CMK (cell line): ENCODE measurements around the gene FCRLA.

ENCODE experiments used
- DNase-seq: peaks from one replicate; pipeline ENCODE4 v3.0.0-alpha.2; 2010; ENCODE audit warnings: low read depth

Gene FCRLA

DNA sequence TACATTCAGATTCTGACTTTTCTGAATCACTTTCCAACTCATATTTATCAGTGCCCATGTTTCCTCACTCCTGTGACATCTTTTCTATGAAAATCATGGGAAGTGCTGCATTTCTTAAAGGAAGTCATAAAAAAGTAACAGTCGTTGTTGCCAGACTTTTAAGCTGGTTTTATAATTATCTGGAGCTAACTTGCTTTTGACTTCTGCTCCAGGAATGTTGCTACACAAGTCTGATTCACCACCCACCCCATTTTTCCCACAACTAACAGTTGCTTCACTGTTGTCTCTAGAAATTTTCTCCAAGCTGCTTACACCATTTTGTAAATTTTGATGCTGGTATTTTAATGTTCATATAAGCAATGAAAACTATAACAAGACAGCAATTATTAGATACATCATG lies 26.5 kb downstream of the FCRLA start:
- DNase-seq, result no peak

GRCh38 chr1:161735837-161736236 lies 28.8 kb downstream of the FCRLA start:
- no peak for DNase-seq

DNA sequence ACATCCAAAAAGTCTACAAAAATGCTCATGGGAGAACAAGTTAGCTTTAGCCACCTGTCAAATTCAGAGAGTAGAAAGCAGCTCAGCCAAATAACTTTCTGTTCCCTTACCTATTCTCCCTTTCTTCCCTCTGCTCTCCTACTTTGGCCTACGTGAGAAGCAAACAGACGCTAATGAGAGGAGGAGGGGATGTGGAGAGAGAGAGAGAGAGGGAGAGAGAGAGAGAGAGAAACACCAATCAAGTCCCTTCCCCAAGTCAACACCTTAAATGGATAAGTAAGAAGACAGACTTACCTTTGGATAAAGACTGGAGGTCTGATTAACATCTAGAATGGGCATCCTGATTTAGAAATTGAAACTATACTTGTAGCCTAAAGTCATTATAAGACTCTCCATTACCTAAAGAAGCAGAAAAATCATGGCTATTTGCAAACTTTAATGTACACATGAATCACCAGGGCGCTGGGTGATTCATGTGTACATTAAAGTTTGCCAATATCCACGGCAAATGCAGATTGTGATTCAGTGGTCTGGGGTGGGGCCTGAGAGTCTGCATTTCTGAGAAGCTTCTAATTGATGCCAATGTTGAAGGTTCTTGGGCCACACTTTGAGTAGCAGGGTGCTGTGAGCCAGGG lies 29.4 kb downstream of the FCRLA start:
- no peak for DNase-seq

GRCh38 chr1:161737625-161738024 lies 30.6 kb downstream of the FCRLA start:
- DNase-seq, result no peak

DNA sequence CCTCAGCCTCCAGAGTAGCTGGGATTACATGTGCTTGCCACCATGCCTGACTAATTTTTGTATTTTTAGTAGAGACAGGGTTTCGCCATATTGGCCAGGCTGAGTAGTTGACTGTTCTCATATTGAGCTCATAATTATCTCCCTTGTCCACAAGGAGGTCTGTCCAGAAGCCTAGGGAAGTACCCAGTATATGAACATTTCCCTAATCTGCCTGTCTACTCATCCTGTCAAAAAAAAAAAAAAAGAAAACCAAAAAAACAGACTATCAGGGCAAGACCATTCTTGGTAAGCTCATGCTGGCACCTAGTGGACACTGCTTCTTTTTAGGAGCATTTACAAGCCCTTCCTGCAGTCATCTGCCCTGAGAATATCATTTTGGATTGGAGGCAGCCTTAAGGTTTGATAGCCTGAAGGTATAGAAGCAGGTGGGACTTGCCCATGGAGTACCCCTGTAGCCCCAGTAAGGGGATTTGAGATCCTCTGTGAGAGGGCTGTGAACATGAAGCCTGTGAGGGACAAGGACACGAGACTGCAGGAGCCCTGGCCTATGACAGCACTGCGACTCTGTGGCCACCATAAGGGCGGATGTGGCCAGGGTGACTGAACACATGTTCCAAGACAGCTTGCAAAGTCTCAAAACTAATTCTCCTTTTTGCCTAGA lies 31.7 kb downstream of the FCRLA start:
- peak; percentile 66 for DNase-seq

GRCh38 chr1:161739865-161740566 lies 33.0 kb downstream of the FCRLA start:
- no peak for DNase-seq

- no peak for DNase-seq
Observed at GRCh38 chr1:161740921-161741320, 33.9 kb downstream of the FCRLA start.

GRCh38 chr1:161743231-161743630 lies 36.2 kb downstream of the FCRLA start:
- no peak for DNase-seq

DNA sequence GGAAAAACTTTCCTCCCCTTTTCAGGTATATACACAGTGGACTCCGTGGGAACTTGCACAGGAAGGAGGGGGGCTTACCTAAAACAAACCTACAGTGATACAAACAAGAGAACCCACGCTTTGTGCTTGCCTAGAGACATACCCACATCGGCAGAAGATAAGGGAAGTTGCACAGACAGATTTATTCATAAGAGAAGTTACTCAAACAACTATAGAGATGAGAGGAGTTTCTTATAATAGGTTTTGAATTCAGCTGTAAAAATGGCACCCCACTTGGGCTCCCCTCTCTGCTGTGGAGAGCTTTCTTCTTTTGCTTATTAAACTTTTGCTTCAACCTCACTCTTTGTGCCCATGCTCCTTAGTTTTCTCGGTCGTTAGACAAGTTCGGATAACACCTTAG lies 40.8 kb downstream of the FCRLA start:
- DNase-seq, result no peak

DNA sequence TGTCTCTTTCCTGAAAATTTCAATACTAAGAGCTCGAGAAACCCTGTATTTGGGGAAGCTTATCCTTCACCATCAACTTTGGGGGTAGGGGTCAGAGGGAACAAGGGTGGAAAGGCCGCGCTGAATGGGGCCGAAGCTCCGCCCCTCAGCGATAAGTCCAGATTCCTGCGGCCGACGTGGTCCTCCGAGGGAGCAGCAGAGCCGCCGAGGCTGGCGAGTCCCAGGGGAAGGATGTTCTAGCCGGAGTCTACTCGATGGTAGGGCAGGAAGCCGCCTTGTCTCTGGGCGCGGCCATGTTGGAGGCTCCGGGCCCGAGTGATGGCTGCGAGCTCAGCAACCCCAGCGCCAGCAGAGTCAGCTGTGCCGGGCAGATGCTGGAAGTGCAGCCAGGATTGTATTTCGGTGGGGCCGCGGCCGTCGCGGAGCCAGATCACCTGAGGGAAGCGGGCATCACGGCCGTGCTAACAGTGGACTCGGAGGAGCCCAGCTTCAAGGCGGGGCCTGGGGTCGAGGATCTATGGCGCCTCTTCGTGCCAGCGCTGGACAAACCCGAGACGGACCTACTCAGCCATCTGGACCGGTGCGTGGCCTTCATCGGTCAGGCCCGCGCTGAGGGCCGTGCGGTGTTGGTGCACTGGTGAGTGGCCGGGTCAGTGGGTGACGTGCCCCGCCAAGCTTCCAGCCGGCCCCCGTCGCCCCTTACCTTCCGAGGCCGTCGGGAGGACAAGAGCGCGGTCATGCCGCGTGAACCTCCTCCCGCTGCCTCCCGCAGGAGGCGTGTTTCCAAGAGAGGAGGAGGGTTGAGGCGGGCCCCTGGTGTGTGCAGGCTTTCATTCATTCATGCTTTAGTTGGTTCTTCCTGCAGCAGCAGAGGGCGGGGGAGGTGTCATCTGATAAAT lies 42.7 kb downstream of the FCRLA start, which contains the start of gene DUSP12:
TSS of gene DUSP12 (plus strand) at position 278 of the 899 bp plus-strand sequence. CDS start at position 294, 16 bp downstream.
- DNase-seq, result peak; percentile 96

DNA sequence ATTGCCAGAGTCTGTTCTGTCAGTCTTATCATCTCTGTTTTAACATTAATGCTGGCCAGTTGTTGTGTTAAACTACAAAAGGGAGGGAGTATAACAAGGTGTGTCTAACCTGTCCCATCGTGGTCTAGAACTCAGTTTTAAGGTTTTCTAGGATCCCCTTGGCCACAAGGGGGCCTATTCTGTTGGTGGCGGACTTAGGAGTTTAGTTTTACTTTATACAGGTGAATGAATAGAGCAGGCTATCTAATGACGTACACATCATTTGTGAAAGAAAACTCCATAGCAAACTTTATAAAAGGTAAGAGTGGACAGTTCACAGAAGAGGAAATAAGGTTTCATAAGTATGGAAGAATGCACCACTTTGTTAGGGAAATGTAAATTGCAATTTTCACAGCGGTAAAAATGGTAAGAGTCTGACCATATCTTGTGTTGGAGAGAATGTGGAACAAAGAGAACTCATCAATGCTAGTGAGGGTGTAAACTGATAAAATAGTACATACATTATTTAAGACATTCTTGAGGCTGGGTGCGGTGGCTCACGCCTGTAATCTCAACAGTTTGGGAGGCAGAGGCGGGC lies 56.6 kb downstream of the FCRLA start:
- DNase-seq, result no peak
